ENCODE measurements around the gene EPG5.

EPG5 gene

DNA sequence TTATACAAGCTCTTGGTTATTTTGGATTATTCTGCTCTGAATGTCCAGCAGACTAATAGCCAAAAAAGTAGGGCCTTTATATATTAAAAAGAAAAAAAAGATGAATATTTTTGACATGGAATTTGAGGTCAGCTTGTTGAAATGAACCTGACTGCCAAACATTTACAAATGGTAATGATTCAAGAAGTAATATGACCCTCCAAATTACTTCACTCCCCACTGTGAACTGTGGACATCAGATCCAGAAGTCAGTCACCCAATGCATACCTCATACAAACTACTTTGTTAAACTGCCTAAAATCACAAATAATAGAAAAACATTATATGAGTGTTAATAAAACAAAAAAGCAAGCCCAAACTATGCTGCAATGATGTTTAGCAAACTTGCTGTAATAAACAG lies 10.0 kb downstream of the EPG5 start:
- TF ChIP-seq, protein P1, sequence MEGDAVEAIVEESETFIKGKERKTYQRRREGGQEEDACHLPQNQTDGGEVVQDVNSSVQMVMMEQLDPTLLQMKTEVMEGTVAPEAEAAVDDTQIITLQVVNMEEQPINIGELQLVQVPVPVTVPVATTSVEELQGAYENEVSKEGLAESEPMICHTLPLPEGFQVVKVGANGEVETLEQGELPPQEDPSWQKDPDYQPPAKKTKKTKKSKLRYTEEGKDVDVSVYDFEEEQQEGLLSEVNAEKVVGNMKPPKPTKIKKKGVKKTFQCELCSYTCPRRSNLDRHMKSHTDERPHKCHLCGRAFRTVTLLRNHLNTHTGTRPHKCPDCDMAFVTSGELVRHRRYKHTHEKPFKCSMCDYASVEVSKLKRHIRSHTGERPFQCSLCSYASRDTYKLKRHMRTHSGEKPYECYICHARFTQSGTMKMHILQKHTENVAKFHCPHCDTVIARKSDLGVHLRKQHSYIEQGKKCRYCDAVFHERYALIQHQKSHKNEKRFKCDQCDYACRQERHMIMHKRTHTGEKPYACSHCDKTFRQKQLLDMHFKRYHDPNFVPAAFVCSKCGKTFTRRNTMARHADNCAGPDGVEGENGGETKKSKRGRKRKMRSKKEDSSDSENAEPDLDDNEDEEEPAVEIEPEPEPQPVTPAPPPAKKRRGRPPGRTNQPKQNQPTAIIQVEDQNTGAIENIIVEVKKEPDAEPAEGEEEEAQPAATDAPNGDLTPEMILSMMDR (IDR thresholded peaks at IDR 0.05; ENCODE audit: extremely low read depth, missing control alignments) = no peak
- no peak for DNase-seq (ENCODE audit: low spot score)

DNA sequence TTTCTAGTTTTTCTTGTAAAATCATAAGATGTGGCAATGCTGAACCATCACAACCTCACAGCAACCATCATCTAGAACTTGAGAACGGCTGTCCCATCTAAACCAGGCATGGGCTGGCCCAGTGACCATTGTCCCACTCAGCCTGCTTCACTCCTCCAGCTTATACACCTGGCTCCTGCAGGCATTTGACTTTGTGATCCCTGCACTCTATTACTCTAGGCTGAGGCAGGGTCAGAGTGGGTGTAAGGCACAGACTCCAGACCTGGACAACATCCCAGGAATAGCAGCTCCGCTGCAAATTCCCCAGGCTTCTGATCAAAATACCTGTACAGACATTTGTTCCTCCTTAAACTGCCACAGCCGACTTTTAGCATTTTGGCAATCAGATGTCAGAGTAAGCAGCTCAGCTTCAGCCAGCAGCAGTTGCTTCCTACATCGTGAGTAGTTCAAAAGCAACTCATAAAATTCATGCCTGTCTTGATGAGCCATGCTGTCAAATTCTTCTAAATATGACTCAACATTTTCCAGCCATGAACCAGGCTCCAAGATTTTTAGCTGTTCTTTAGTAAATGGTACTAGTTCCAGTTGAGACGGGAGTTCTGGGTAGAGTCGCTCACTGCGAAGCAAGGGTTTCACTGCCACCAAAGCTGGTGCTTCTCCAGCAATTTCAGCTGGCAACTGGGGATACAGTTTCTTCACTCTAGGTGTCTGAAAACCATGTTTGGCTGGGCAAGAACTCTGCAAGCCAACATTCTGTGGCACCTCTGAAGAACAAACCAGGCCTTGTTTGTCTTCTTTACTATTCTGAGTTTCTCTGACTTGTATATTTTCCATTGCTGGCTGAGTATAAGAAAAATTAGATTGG lies 12.8 kb downstream of the EPG5 start:
- DNase-seq (ENCODE audit: low spot score) = no peak
- TF ChIP-seq, protein P1 (IDR thresholded peaks at IDR 0.05; ENCODE audit: extremely low read depth, missing control alignments) = no peak

DNA sequence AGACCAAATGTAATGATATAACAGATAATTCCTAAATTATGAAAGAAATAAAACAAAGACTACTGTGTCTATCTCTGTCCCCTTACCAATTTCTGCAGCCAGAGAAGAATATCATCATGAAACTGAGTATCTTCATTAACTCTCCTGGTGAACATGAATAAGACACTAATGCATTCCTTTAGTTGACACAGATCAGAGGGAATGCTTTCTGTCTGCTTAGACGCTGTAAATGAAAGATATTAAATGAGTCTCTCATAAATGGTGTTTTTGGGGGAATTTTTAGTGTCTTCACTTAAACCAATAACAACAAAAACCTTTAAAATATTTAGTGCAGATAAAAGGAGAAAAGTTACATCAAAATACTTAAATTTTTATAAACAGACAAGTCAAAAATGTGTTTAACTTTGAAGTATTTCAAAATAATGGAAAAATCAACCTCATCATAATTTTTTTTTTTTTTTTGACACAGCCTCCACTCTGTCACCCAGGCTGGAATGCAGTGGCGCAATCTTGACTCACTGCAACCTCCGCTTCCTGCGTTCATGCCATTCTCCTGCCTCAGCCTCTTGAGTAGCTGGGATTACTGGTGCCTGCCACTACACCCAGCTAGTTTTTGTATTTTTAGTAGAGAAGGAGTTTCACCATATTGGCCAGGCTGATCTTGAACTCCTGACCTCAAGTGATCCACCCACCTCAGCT lies 16.0 kb downstream of the EPG5 start:
- no peak for DNase-seq (ENCODE audit: low spot score)
- TF ChIP-seq, protein P1 (IDR thresholded peaks at IDR 0.05; ENCODE audit: extremely low read depth, missing control alignments) = no peak

DNA sequence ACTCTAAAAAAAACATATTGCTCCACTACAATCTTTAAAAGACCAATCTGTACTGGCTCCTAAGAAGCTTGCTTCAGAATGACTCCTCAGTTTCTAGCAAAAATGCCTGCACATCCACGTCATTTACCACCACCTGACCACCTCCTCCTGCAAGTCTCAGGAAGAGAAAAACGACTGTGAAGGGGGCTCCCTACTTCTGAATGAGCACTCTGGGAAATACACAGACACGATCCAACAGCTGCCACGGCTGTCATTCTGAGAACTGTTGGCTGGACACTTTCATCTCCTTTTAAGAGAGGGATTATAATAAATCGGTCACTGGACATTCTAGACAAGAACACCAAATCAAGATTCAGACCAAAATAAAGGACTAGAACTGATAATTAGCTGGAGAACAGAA lies 21.5 kb downstream of the EPG5 start:
- TF ChIP-seq, protein P1 (IDR thresholded peaks at IDR 0.05; ENCODE audit: extremely low read depth, missing control alignments) = no peak
- no peak for DNase-seq (ENCODE audit: low spot score)

DNA sequence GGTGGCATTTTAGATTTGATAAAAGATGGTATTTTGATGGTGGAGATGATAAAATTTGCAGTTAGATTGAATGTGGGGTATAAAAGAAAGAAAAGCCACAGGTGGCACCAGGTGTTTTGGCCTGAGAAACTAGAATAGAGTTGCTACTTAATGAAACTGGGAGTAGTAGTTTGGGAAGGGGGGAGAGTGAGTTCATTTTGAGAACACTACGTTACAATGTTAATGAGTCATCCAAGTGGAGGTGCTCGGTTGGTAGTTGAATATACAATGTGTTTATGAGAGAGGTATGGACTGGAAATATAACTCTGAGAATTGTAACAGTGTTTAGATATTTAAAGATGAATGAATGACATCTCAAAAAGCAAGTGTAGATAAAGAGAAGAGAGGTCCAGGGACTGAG lies 26.4 kb downstream of the EPG5 start:
- DNase-seq (ENCODE audit: low spot score) = no peak

DNA sequence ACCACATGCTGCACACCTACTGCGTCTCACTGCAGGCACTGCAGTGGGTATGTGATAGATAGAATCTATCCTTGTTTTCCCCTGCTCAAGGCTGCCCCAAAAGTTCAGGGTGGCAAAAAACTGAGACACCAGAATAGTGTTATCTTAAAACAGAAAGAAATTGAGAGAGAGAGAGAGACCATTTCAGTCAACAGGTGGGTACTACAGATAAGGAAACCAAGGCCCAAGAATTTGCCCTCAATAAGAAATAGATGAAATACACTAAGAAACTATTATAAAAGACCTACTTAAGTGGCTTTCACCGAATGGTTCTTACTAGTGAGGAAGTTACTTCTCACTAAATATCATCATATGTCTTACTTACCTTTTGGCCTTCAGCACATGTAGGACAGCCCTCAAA lies 27.9 kb downstream of the EPG5 start:
- no peak for DNase-seq (ENCODE audit: low spot score)

More for the DNA sequence above, 26.4 kb downstream of the EPG5 start:
- TF ChIP-seq, protein P1 (IDR thresholded peaks at IDR 0.05; ENCODE audit: extremely low read depth, missing control alignments) = no peak

More for the DNA sequence above, 27.9 kb downstream of the EPG5 start:
- TF ChIP-seq, protein P1 (IDR thresholded peaks at IDR 0.05; ENCODE audit: extremely low read depth, missing control alignments) = no peak
